Suprapubic skin (tissue), 4 donors: ENCODE data around the gene CCDC77.

Experiments
- CTCF ChIP-seq, 2 donors: fragments of 200-600 bp in 1 of 2; fragments of 450-650 bp in 1 of 2; sonication (generic) in 1 of 2; IDR thresholded peaks; one replicate each; pipeline ENCODE4 v1.5.1; 2016 to 2019; ENCODE audit warnings: antibody characterized with exemption in 2 of 2, mild to moderate bottlenecking in 1 of 2, moderate library complexity in 1 of 2
- EP300 ChIP-seq: sonication (generic); formaldehyde crosslinking; IDR thresholded peaks from one replicate; pipeline ENCODE4 v1.6.1; 2017; ENCODE audit warnings: antibody characterized with exemption
- POLR2A ChIP-seq, 2 donors: fragments of 450-650 bp; IDR thresholded peaks; one replicate each; pipeline ENCODE4 v1.6.1; 2017; ENCODE audit warnings: antibody characterized with exemption in 2 of 2, mild to moderate bottlenecking in 2 of 2, moderate library complexity in 2 of 2
- POLR2AphosphoS5 ChIP-seq, 3 donors: sonication (generic); formaldehyde crosslinking; IDR thresholded peaks; one replicate each; pipeline ENCODE4 v1.6.1; 2017; ENCODE audit warnings: antibody characterized with exemption in 3 of 3

GRCh38 chr12:366820-367219 is 34.6 kb upstream of the CCDC77 start:
- TF ChIP-seq POLR2AphosphoS5 (IDR thresholded peaks at IDR 0.05) (no peak), POLR2A (IDR thresholded peaks at IDR 0.05) (no peak), EP300 (no peak), CTCF (IDR thresholded peaks at IDR 0.05) (no peak)
